Stimulated activated CD8-positive, alpha-beta memory T cell treated with anti-CD3 and anti-CD28 coated beads, Interleukin-12 subunit alpha, Interleukin-12 subunit beta, amount 100 ng/mL, for 24 hours (primary cell): ENCODE results near the gene ACBD4.

Source experiments
- DNase-seq: peaks from one replicate; pipeline ENCODE4 v3.0.0-alpha.2; 2020; ENCODE audit errors: extremely low read depth

ACBD4 gene

GRCh38 chr17:45104497-45104896, 31.0 kb upstream of the ACBD4 start:
- no peak for DNase-seq

DNA sequence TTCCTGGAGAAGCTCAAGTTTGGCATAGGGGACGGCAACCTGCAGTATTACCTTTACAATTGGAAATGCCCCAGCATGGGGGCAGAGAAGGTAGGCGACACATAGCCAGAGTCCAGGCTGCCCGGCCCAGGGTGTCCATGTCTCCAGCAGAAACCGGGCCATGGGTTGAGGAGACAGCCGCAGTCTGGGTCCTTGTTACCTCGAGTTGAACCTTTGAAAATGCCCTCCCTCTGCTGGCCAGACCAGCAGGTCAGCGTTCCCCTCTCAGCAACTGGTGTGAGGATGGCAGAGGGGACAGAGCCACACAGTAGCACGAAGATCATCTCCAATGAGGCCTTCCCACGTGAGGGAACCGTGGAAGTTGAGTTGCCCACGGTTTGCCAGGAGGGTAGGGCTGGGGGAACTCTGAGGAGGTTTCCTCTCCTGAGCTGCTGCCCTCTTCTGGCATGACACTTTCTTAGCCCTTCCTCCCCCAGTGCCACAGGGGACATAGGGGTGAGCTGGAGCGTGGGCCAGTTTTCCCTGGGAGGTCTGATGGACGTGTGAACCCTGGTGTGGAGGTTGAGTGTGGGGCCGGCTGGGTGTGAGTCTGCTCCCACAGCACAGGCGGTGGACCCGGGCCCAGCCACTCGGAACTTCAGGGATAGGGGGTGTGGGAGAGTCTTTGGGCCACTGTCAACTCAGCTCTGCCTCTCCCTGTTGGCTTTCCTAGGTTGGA, 30.4 kb upstream of the ACBD4 start:
- no peak for DNase-seq

GRCh38 chr17:45106096-45106495, 29.4 kb upstream of the ACBD4 start:
- no peak for DNase-seq

- no peak for DNase-seq
Observed at GRCh38 chr17:45106582-45106981, 28.9 kb upstream of the ACBD4 start.

- DNase-seq = no peak
Observed at GRCh38 chr17:45107293-45108010, 28.0 kb upstream of the ACBD4 start.

- DNase-seq = no peak
Observed at GRCh38 chr17:45108051-45108450, 27.4 kb upstream of the ACBD4 start.

- no peak for DNase-seq
Observed at GRCh38 chr17:45108595-45109521, 26.6 kb upstream of the ACBD4 start.

DNA sequence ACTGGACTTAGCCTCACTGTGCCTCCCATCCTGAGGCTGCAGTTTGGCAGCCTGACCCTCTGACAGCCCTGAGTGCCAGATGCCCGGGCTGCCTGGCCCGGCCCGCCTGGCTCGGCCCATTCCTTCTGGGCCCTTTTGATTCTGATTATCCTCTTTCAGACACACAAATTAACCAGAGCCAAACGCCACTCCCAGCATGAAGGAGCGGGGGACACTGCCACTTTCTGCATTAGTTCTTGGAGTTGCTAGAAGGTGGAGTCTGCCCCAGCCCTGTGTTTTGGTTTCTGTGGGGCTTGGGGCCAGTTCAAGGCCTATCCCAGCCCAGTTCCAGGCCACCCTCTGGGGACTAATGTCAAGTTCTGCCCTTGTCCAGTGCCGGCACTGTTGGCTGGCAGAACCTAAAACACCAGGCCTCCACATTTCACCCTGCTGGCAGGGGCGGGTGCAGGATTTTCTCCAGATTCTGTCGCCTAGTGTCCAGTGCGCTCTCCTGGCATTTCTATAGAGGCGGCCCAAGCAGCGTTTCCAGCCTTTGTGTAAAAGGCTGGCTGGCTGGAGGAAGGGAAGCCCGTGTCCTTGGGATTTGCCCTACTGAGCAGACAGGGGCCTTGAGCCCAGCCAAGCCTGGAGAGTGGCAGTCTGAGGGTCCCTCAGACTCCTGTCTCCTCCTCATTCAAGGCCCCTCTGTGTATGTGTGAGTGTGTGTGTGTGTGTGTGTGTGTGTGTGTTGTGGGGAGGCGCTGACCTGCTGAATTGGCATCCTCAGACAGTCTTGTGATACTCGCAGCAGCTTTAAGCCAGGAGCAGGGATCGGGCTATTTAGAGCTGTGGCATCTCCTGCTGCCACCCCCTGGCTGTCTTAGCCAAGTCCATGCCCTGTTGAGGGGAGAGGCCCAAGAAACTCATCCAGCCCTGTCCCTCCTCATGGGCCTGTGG, 24.5 kb upstream of the ACBD4 start:
- DNase-seq = no peak

DNA sequence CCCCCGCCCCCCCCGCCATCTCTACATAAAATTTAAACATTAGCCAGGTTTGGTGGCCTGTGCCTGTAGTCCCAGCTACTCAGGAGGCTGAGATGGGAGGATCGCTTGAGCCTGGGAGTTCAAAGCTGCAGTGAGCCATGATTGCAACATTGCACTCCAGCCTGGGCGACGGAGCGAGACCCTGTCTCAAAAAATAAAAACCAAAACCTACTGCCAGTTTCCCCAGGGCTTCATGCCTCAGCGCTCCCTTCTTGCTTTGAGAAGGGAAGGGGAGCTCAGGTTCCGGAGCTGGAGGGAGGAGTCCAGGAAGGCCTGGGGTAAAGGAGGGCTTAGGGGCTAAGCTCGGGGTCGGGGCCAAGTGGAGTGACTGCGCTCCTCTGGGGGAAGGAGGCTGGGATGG, 23.6 kb upstream of the ACBD4 start:
- no peak for DNase-seq

DNA sequence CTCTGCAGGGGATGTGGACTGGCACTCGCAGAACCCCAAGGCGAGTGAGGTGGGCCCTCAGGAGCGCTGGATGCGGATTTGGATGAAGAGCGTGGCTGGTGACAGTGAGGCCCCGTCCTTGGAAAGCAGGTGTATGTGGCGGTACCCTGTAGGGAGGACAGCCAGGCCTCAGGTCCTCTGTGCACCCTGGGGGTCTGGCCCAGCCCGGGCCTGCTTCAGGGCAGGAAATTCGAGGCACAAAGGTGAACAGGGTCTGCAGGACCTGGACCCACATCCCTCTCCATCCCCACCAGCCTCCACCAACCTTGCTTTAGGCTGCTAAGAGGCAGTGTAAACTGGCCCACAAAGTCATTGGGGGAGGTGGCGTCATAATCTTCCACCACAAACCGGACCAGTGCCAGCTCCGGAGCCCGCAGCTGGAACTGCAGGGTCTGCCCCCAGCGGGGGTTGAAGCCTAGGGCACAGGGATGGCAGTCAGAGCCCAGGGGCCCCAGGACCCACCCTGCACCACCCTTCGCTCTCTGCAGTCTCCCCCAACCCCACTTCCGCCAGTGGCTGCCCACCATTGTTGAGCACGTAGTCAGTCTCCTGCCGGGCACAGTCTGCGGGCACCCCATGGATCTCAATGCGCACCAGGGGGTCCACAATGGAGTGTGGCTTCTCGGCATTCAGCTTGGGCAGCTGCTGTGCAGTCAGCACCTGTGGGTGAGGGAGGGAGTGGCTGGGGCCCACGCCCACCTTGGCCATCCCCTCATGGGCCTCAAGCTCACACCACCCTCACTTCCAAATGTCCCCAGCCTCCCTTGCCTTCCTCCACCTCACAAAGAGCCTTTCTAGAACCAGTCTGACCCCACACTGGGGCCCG, 22.7 kb upstream of the ACBD4 start:
- DNase-seq = no peak

- no peak for DNase-seq
Observed at GRCh38 chr17:45113424-45113754, 22.1 kb upstream of the ACBD4 start.

DNA sequence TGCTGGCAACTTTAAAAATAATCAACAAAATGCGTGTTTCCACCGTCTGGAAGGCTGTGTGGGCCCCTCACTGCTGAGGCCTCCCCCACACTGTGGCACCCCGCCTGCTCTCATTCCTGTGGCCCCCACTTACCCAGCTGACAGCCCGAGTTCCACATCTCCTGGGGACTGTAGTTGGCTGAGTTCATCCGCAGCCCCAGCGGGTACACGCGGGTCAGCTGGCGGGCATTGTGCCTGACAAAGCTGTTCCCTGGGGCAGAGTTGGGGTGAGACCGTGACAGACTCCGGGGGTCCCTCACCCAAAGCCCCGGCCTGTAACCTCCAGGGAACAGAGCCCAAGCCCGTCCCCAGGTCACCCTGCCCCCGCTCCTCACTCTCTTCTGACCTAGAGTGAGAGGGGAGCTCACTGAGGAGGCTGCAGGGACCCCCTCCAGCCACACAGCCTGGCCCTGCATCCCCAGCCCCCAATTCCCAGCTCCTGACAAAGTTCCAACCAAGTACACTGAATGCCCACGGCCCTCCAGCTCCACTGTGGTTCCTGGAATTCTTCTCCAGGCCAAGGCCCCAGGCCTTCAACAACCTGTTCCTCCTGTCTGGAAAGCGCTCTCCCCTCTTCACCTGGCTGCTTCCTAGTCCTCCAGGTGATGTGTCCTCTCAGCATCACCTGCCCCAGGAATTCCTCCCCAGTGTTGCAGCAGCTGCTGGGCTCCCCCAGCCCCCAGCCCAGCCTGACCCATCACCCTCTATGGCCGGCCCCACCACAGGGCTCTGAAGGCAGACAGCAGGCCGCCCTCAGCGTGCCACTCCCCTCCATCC, 21.2 kb upstream of the ACBD4 start:
- no peak for DNase-seq

GRCh38 chr17:45115015-45115625, 20.4 kb upstream of the ACBD4 start:
- DNase-seq = no peak

- DNase-seq = no peak
Observed at GRCh38 chr17:45115871-45116270, 19.6 kb upstream of the ACBD4 start.

DNA sequence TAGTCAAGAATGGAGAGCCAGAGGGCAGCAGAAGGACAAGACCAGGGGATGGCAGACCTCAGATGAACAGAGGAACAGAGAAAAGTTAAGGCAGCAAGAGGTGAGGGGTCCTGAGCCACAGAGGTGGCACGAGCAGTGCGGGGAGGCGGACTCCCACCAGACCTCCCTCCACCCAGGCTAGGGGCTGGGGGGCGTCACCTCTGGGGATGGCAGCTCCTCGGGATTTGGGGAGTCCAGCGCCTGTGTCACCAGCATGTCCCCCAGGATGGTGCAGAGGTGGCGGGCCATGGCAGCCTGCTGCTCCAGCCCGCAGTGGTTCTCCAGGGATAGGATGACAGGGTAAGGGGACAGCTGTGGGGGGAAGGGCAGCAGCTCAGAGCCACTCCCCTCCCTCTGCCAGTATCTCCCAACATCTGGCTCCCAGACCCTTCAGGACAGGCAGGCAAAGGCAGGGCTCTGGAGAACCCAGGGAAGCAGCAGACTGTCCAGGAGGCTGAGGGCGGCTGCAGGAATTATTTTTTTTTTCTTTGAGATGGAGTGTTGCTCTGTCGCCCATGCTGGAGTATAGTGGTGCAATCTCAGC, 19.0 kb upstream of the ACBD4 start:
- DNase-seq = no peak

DNA sequence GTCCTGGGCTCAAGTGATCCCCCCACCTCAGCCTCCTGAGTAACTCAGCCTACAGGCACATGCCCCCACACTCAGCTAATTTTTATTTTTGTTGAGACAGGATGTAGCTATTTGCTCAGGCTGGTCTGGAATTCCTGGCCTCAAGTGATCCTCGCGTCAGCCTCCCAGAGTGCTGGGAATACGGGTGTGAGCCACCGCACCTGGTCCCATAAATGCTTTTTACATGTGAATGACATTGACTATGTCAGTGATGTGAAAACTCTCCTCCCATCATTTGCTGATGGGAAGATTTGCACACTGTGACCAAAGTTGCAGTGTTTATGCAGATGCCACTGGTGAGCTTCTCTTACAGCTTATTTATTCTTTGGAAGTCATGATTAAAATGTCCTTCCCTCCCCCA, 18.2 kb upstream of the ACBD4 start:
- no peak for DNase-seq

DNA sequence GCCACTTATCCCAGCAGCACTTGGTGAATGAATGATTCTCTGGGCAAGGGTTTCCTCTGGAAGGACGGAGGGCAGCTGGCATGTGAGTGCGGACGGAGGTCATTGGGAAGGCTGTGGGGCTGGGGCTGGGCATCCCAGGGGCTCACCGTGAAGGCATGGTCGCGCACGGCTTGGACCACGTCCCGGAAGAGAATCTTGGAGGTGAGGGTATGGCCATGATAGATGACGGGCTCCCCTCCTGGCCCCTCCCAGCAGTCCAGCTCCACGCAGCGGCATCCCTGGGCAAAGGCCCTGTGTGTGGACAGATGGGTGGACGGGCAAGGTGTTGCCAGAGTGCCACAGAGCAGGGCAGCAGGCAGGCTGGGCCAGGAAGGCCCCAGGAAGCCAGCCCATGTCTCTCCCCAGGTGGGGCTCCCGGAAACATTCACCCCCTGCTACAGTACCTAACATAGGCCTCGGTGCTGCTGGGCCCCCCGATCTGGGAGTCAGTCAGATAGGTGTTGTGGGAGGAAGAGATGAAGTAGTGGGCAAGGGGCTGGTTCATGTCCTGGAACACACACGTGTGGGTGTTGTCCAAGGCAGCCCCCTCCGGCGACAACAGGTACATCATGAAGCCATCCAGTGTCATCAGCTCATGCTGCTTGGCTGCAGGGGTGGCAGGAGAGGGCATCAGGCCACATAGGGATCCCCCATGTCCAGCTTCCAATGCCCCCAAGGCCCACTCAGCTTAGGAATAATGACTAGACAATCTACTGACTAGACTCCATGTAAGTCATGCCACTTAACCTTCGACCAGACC, 17.4 kb upstream of the ACBD4 start:
- DNase-seq = no peak

- DNase-seq = no peak
Observed at GRCh38 chr17:45118691-45119090, 16.8 kb upstream of the ACBD4 start.
